HG02884 (cell line): ENCODE data around the gene LZTFL1.

Experiments
- ATAC-seq: cut with Tn5 transposase; IDR thresholded peaks from one replicate; pipeline ENCODE4 v1.9.1; 2021; ENCODE audit warnings: mild to moderate bottlenecking, moderate library complexity; ENCODE audit not compliant: unreplicated experiment

The LZTFL1 gene

GRCh38 chr3:45814322-45814721, 27.6 kb downstream of the LZTFL1 start:
- ATAC-seq = no peak

- ATAC-seq = no peak
Observed at GRCh38 chr3:45807681-45808540, 34.0 kb downstream of the LZTFL1 start.

GRCh38 chr3:45807133-45807532, 34.8 kb downstream of the LZTFL1 start:
- ATAC-seq = no peak

GRCh38 chr3:45806072-45806471, 35.8 kb downstream of the LZTFL1 start:
- no peak for ATAC-seq

- no peak for ATAC-seq
Observed at GRCh38 chr3:45803252-45803935, 38.5 kb downstream of the LZTFL1 start.

GRCh38 chr3:45802146-45802545, 39.8 kb downstream of the LZTFL1 start:
- no peak for ATAC-seq

- no peak for ATAC-seq
Observed at GRCh38 chr3:45800611-45801010, 41.3 kb downstream of the LZTFL1 start.

GRCh38 chr3:45799586-45799985, 42.3 kb downstream of the LZTFL1 start:
- ATAC-seq = no peak

GRCh38 chr3:45798034-45798433, 43.9 kb downstream of the LZTFL1 start:
- ATAC-seq = no peak

- no peak for ATAC-seq
Observed at GRCh38 chr3:45796902-45797637, 44.8 kb downstream of the LZTFL1 start.

GRCh38 chr3:45795882-45796765, 45.8 kb downstream of the LZTFL1 start, which contains the start of gene SLC6A20:
Gene SLC6A20, minus strand, starts transcription at chr3:45796536. Its CDS starts 117 bp downstream, at chr3:45796419.
- no peak for ATAC-seq

GRCh38 chr3:45795509-45795881, 46.4 kb downstream of the LZTFL1 start:
- no peak for ATAC-seq

GRCh38 chr3:45794660-45795059, 47.3 kb downstream of the LZTFL1 start:
- no peak for ATAC-seq

GRCh38 chr3:45794177-45794560, 47.8 kb downstream of the LZTFL1 start:
- ATAC-seq = no peak

GRCh38 chr3:45793482-45794176, 48.3 kb downstream of the LZTFL1 start:
- ATAC-seq = no peak

- ATAC-seq = no peak
Observed at GRCh38 chr3:45792516-45793172, 49.3 kb downstream of the LZTFL1 start.

GRCh38 chr3:45792036-45792435, 49.9 kb downstream of the LZTFL1 start:
- ATAC-seq = no peak

- ATAC-seq = no peak
Observed at GRCh38 chr3:45790596-45790995, 51.3 kb downstream of the LZTFL1 start.

- ATAC-seq = no peak
Observed at GRCh38 chr3:45789235-45789812, 52.6 kb downstream of the LZTFL1 start.
